NT2/D1 (cell line): ENCODE data around the gene TRA2B.

Source experiments
- SUZ12 ChIP-seq: IDR thresholded peaks from 2 replicates; pipeline ENCODE4 v1.6.1; 2011; ENCODE audit not compliant: insufficient read length, insufficient read depth; ENCODE audit errors: extremely low read depth
- YY1 ChIP-seq: IDR thresholded peaks from 2 replicates; pipeline ENCODE4 v1.6.1; 2011; ENCODE audit not compliant: insufficient read length, insufficient read depth
- ZNF274 ChIP-seq: IDR thresholded peaks from 2 replicates; pipeline ENCODE4 v1.6.1; 2011; ENCODE audit warnings: mild to moderate bottlenecking, low read depth, low read length

DNA sequence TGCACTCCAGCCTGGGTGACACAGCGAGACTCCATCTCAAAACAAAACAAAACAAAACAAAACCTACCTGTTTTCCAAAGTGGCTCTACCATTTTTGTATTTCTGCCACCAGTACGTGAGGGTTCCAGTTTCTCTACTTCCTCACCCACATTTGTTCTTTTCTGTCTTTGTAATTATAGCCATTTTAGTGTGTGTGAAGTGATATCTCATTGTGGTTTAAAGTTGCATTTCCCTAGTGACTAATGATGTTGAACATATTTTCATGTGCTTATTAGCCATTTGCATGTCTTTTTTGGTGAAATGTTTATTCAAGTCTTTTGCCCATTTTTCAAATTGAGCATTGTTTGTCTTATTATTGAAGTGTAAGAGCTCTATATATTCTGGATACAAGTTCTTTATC, 50.7 kb downstream of the TRA2B start:
- TF ChIP-seq SUZ12 (no peak), ZNF274 (no peak), YY1 (no peak)
